H1 (cell line): Measurements from ENCODE around the gene PAX4. TPM values are rescaled to one million over a fixed set of nuclear protein-coding genes. Genes with fewer than 3 reads are reported as not detected.

Experiments
- CTCF ChIA-PET: fragments of 300-600 bp; sonication (Branson Sonifier 250); formaldehyde crosslinking; loops from one replicate; lab custom pipeline; 2021; ENCODE audit not compliant: partially characterized antibody; lab: Charles Lee
- POLR2A ChIA-PET: fragments of 300-600 bp; sonication (Branson Sonifier 250); formaldehyde crosslinking; loops from one replicate; lab custom pipeline; 2021; ENCODE audit warnings: inconsistent platforms; ENCODE audit not compliant: partially characterized antibody; lab: Charles Lee
- DNase-seq, 2 experiments: peaks; one replicate each; pipeline versions ENCODE4 v3.0.0 to v3.0.0-alpha.2; 2010 to 2022; ENCODE audit warnings: low spot score in 2 of 2, low read depth in 1 of 2, mixed read lengths in 1 of 2
- FAIRE-seq: peaks from 2 replicates; lab custom pipeline; 2011; peaks lifted over from hg19 to GRCh38; lab: Jason Lieb, UNC
- H2AFZ ChIP-seq: 2 replicates; pipeline ENCODE4 v1.8.1; 2012; ENCODE audit warnings: low read length, inconsistent platforms
- H2AK5ac ChIP-seq: 2 replicates; pipeline ENCODE4 v1.6.1; 2013; ENCODE audit warnings: low read depth, low read length
- H2BK120ac ChIP-seq: replicated peaks from 2 replicates; pipeline ENCODE3; 2013; ENCODE audit warnings: low read depth, low read length, inconsistent platforms
- H2BK12ac ChIP-seq: 2 replicates; pipeline ENCODE4 v1.6.1; 2013; ENCODE audit warnings: low read depth, low read length
- H2BK15ac ChIP-seq: 2 replicates; pipeline ENCODE4 v1.6.1; 2013; ENCODE audit warnings: low read length
- H2BK20ac ChIP-seq: 2 replicates; pipeline ENCODE4 v1.6.1; 2013; ENCODE audit warnings: low read length
- H2BK5ac ChIP-seq: 2 replicates; pipeline ENCODE4 v1.6.1; 2013; ENCODE audit warnings: low read depth, low read length
- H3K14ac ChIP-seq: 2 replicates; pipeline ENCODE4 v1.6.1; 2013; ENCODE audit warnings: inconsistent platforms; ENCODE audit not compliant: insufficient read length
- H3K18ac ChIP-seq: 2 replicates; pipeline ENCODE4 v1.6.1; 2013; ENCODE audit warnings: low read length; ENCODE audit errors: extremely low read depth
- H3K23ac ChIP-seq: 2 replicates; pipeline ENCODE4 v1.6.1; 2013; ENCODE audit warnings: inconsistent platforms; ENCODE audit not compliant: insufficient read length
- H3K23me2 ChIP-seq: 2 replicates; pipeline ENCODE4 v1.6.1; 2013; ENCODE audit warnings: low read depth, low read length
- H3K27ac ChIP-seq: 2 replicates; pipeline ENCODE4 v1.6.1; 2011; ENCODE audit warnings: low read depth, low read length, inconsistent platforms
- H3K27me3 ChIP-seq, 4 experiments: replicated peaks in 1 of 4; 1 replicate in 1 of 4; 2 replicates in 3 of 4; pipeline versions ENCODE4 v1.6.1 to v1.8.1; 2011 to 2013; ENCODE audit warnings: low read length in 3 of 4, mild to moderate bottlenecking in 3 of 4, inconsistent platforms in 2 of 4, mixed read lengths in 2 of 4, moderate library complexity in 1 of 4; ENCODE audit not compliant: control insufficient read depth in 3 of 4, insufficient read depth in 3 of 4; ENCODE audit errors: extremely low read depth in 1 of 4
- H3K36me3 ChIP-seq, 4 experiments: 2 replicates each; pipeline versions ENCODE4 v1.6.1 to v1.8.1; 2011 to 2013; ENCODE audit warnings: mild to moderate bottlenecking in 4 of 4, low read length in 3 of 4, moderate library complexity in 2 of 4, control low read depth in 1 of 4, inconsistent platforms in 1 of 4; ENCODE audit not compliant: insufficient read depth in 4 of 4, control insufficient read depth in 2 of 4
- H3K4ac ChIP-seq: replicated peaks from 2 replicates; pipeline ENCODE3; 2013; ENCODE audit warnings: low read length, low read depth, mixed read lengths, inconsistent platforms; ENCODE audit not compliant: insufficient read length
- H3K4me1 ChIP-seq, 4 experiments: replicated peaks in 1 of 4; 1 replicate in 1 of 4; 2 replicates in 3 of 4; pipeline versions ENCODE4 v1.6.1 to v1.8.1; 2011 to 2013; ENCODE audit warnings: low read length in 3 of 4, inconsistent platforms in 2 of 4, mixed read lengths in 1 of 4; ENCODE audit not compliant: insufficient read depth in 4 of 4, control insufficient read depth in 3 of 4
- H3K4me2 ChIP-seq, 2 experiments: 2 replicates each; pipeline versions ENCODE4 v1.6.1 to v1.8.1; 2011 to 2013; ENCODE audit warnings: low read depth in 2 of 2, low read length in 2 of 2, control low read depth in 1 of 2, inconsistent platforms in 1 of 2, mild to moderate bottlenecking in 1 of 2; ENCODE audit not compliant: insufficient read depth in 1 of 2
- H3K4me3 ChIP-seq, 4 experiments: fragments of 200-600, 300-600 bp in 1 of 4; sonication (generic), shearing (Covaris generic), sonication (Bioruptor Twin) in 1 of 4; 2 replicates each; pipeline versions ENCODE4 v1.5.1 to v1.8.1; 2011 to 2016; ENCODE audit warnings: low read length in 4 of 4, low read depth in 3 of 4, control low read depth in 2 of 4, inconsistent platforms in 2 of 4, mild to moderate bottlenecking in 2 of 4, mixed read lengths in 1 of 4, moderate library complexity in 1 of 4; ENCODE audit not compliant: insufficient read depth in 2 of 4; ENCODE audit errors: extremely low read depth in 1 of 4
- H3K56ac ChIP-seq: replicated peaks from 2 replicates; pipeline ENCODE3; 2013; ENCODE audit warnings: low read depth, mild to moderate bottlenecking, mixed read lengths, low read length, inconsistent platforms; ENCODE audit not compliant: insufficient read length
- H3K79me1 ChIP-seq: 2 replicates; pipeline ENCODE4 v1.6.1; 2013; ENCODE audit warnings: low read depth, low read length, control low read depth
- H3K79me2 ChIP-seq, 2 experiments: 2 replicates each; pipeline versions ENCODE4 v1.6.1 to v1.8.1; 2012 to 2013; ENCODE audit warnings: low read length in 2 of 2, mild to moderate bottlenecking in 2 of 2, inconsistent platforms in 1 of 2; ENCODE audit not compliant: insufficient read depth in 2 of 2, control insufficient read depth in 1 of 2
- H3K9ac ChIP-seq, 4 experiments: replicated peaks in 1 of 4; 1 replicate in 1 of 4; 2 replicates in 3 of 4; pipeline versions ENCODE4 v1.6.1 to v1.8.1; 2011 to 2013; ENCODE audit warnings: low read depth in 3 of 4, low read length in 3 of 4, control low read depth in 2 of 4, mild to moderate bottlenecking in 2 of 4, moderate library complexity in 2 of 4, inconsistent platforms in 1 of 4; ENCODE audit errors: extremely low read depth in 1 of 4
- H3K9me3 ChIP-seq, 2 experiments: 2 replicates each; pipeline versions ENCODE4 v1.6.1 to v1.8.1; 2012 to 2013; ENCODE audit warnings: mild to moderate bottlenecking in 2 of 2, moderate library complexity in 2 of 2, control low read depth in 1 of 2, inconsistent platforms in 1 of 2, low read depth in 1 of 2, low read length in 1 of 2, mixed read lengths in 1 of 2; ENCODE audit not compliant: insufficient read depth in 2 of 2
- H4K20me1 ChIP-seq, 2 experiments: replicated peaks in 1 of 2; 2 replicates each; pipeline versions ENCODE3 to v1.8.1; 2011 to 2013; ENCODE audit warnings: inconsistent platforms in 2 of 2, low read length in 2 of 2, mild to moderate bottlenecking in 1 of 2; ENCODE audit not compliant: insufficient read depth in 2 of 2, control insufficient read depth in 1 of 2
- H4K5ac ChIP-seq: 2 replicates; pipeline ENCODE4 v1.6.1; 2013; ENCODE audit warnings: low read length, low read depth, mixed read lengths, inconsistent platforms; ENCODE audit not compliant: insufficient read length
- H4K8ac ChIP-seq: 2 replicates; pipeline ENCODE4 v1.8.0; 2013; ENCODE audit warnings: mild to moderate bottlenecking, moderate library complexity, low read length, inconsistent platforms; ENCODE audit not compliant: insufficient read depth; ENCODE audit errors: extremely low read depth
- H4K91ac ChIP-seq: replicated peaks from 2 replicates; pipeline ENCODE3; 2013; ENCODE audit warnings: low read length, mixed read lengths, inconsistent platforms; ENCODE audit not compliant: insufficient read length
- CEBPB ChIP-seq: IDR thresholded peaks from 2 replicates; pipeline ENCODE4 v1.6.1; 2012; ENCODE audit warnings: low read depth, low read length
- CHD2 ChIP-seq: IDR thresholded peaks from 2 replicates; pipeline ENCODE4 v1.6.1; 2012; ENCODE audit warnings: low read length, improper control_type of control experiment
- CREB1 ChIP-seq: IDR thresholded peaks from 2 replicates; pipeline ENCODE4 v1.6.1; 2012; ENCODE audit warnings: inconsistent platforms
- EZH2 ChIP-seq: fragments of 200-600 bp; sonication (generic); IDR thresholded peaks from 2 replicates; pipeline ENCODE4 v1.7.1; 2012; ENCODE audit warnings: low read depth, mild to moderate bottlenecking, moderate library complexity, low read length, inconsistent platforms; ENCODE audit not compliant: severe bottlenecking
- HDAC2 ChIP-seq, 2 experiments: fragments of 300-600 bp in 1 of 2; sonication (generic) in 1 of 2; IDR thresholded peaks; 2 replicates each; pipeline ENCODE4 v1.6.1; 2011 to 2012; ENCODE audit warnings: low read depth in 2 of 2, low read length in 2 of 2, mild to moderate bottlenecking in 2 of 2, moderate library complexity in 2 of 2, borderline replicate concordance in 1 of 2, inconsistent platforms in 1 of 2
- HDAC6 ChIP-seq: IDR thresholded peaks from one replicate; pipeline ENCODE4 v1.7.1; 2012; ENCODE audit warnings: low read depth, mild to moderate bottlenecking, inconsistent platforms, low read length, moderate library complexity
- JUN ChIP-seq: IDR thresholded peaks from 2 replicates; pipeline ENCODE4 v1.6.1; 2011; ENCODE audit warnings: low read depth, mild to moderate bottlenecking, improper control_type of control experiment, low read length
- POLR2A ChIP-seq, 2 experiments: IDR thresholded peaks; 1 replicate in 1 of 2; 2 replicates in 1 of 2; pipeline ENCODE4 v1.6.1; 2011; ENCODE audit warnings: low read depth in 2 of 2, low read length in 2 of 2, mild to moderate bottlenecking in 2 of 2; ENCODE audit errors: control extremely low read depth in 1 of 2
- RFX5 ChIP-seq: IDR thresholded peaks from 2 replicates; pipeline ENCODE4 v1.6.1; 2011; ENCODE audit warnings: low read depth, low read length, improper control_type of control experiment, borderline replicate concordance
- YY1 ChIP-seq: IDR thresholded peaks from 2 replicates; pipeline ENCODE4 v1.6.1; 2011; ENCODE audit warnings: low read depth, mild to moderate bottlenecking, low read length
- WGBS, 2 experiments: shearing (Covaris generic) in 1 of 2; methylation state at CpG; one replicate each; pipeline versions ENCODE4 v1.1.6 to v1.1.7; 2013 to 2015; ENCODE audit warnings: low lambda C conversion rate in 2 of 2, mixed read lengths in 2 of 2, inconsistent platforms in 1 of 2, low coverage in 1 of 2, missing lambda C conversion rate in 1 of 2; ENCODE audit not compliant: insufficient replicate concordance in 2 of 2, insufficient coverage in 1 of 2, insufficient read length in 1 of 2; ENCODE audit errors: extremely low coverage in 1 of 2, missing lambda C conversion rate in 1 of 2; 5-methylcytosine and 5-hydroxymethylcytosine counted together
- polyA plus RNA-seq, 7 experiments: library from polyadenylated mRNA; depleted of rRNA in 3 of 7; stranded (reverse) in 5 of 7; unstranded in 2 of 7; fragments of >200 nt in 5 of 7; fragments of 200-250 nt in 2 of 7; gene quantifications; 1 replicate in 5 of 7; 2 replicates in 1 of 7; 4 replicates in 1 of 7; pipeline versions ENCODE4 v1.2.1 to v1.2.3, GENCODE V29; 2011 to 2013; ENCODE audit warnings: missing spikeins in 2 of 7, mixed read lengths in 2 of 7
- total RNA-seq: library from RNA; stranded (reverse); fragmentation: NEBNext Ultra II Directional; extraction: Animal tissue kit (Norgen Biotek cat#: 25700); gene quantifications from 2 replicates; pipeline ENCODE4 v1.2.1, GENCODE V29; 2021
- TF ChIP-seq, protein P1 (sequence below): IDR thresholded peaks from 2 replicates; pipeline ENCODE4 v1.6.1; 2011; ENCODE audit warnings: low read length, improper control_type of control experiment
- TF ChIP-seq, protein P2 (sequence below): IDR thresholded peaks from 2 replicates; pipeline ENCODE4 v1.6.1; 2012; ENCODE audit warnings: low read length, inconsistent platforms

Gene PAX4
- total and polyA plus RNA-seq, 2 of the 8 experiments (the other 6 are each of a cell fraction or from before 2014, with no cell fraction given): 0.20 TPM; not detected in 1

DNA sequence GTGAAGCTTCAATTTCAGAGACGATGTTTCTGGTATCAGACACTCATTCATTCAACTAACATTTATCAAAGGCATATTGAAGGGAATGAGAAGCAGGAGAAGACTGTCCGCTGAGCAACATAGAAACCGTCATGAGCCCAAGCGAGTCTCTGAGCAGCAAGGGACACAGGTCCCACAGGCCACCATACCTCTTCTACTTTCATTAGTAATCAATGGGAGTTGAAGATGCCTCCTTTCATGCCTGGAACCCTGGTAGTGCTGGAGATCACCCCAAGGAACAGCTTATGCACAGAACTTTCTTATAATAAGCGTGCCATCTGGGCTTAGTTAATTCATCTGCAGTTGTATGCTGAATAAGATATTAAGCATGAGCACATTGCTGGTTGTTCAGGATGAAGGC, 1.2 kb downstream of the PAX4 start:
- Histone ChIP-seq H2BK12ac (no peak overlapping the region), H3K23me2 (peaks cover 25% of the 10 kb centered on the region), H3K27me3 (peaks cover 9 to 36% (median 20%) of the 10 kb centered on the region in 4 experiments; a peak in 6 of 7 replicates), H3K4me1 (peaks cover 0 to 7% (median 3%) of the 10 kb centered on the region in 4 experiments; a peak in 3 of 7 replicates), H2AK5ac (no peak overlapping the region), H4K8ac (no peak overlapping the region), H3K14ac (no peak overlapping the region), H3K4me3 (no peak overlapping the region), H3K79me2 (no peaks in the 10 kb centered on the region), H3K9ac (no peak overlapping the region), H2BK15ac (no peak overlapping the region), H3K23ac (no peak overlapping the region), H3K18ac (no peak overlapping the region), H2AFZ (no peak overlapping the region), H3K79me1 (no peaks in the 10 kb centered on the region), H4K91ac (no peak overlapping the region), H2BK20ac (no peak overlapping the region), H3K27ac (no peak overlapping the region), H2BK5ac (no peak overlapping the region), H3K36me3 (no peaks in the 10 kb centered on the region), H3K9me3 (no peaks in the 10 kb centered on the region), H3K4ac (no peak overlapping the region), H3K56ac (no peak overlapping the region), H4K20me1 (no peaks in the 10 kb centered on the region), H2BK120ac (no peak overlapping the region), H3K4me2 (no peak overlapping the region), H4K5ac (no peak overlapping the region)
- ChIA-PET CTCF (interaction anchor here (1.0 to 9.2 kb wide), 4 partner anchors 11 to 67 kb away, joined by 3 to 115 read pairs (median 17); no protein-coding TSS in a partner anchor), POLR2A (interaction anchor here (3.1 kb wide), 1 partner anchor 12 kb away, joined by 11 read pairs; no protein-coding TSS in a partner anchor)
- 91% methylated on average over 5 of the region's 5 CpGs; no CpG with 5 or more reads in 1 of the 2 experiments for WGBS, 2 experiments
- FAIRE-seq (no peak), DNase-seq (no peak)
- no peak for TF ChIP-seq CREB1
- TF ChIP-seq CEBPB: no peak
- no peak for TF ChIP-seq RFX5
- TF ChIP-seq HDAC6: no peak
- no peak for TF ChIP-seq EZH2
- TF ChIP-seq YY1: no peak
- no peak for TF ChIP-seq HDAC2 (IDR thresholded peaks at IDR 0.05; ENCODE audit: borderline replicate concordance in 1 of 2, low read depth in 2 of 2, low read length in 2 of 2)
- TF ChIP-seq, protein P1, sequence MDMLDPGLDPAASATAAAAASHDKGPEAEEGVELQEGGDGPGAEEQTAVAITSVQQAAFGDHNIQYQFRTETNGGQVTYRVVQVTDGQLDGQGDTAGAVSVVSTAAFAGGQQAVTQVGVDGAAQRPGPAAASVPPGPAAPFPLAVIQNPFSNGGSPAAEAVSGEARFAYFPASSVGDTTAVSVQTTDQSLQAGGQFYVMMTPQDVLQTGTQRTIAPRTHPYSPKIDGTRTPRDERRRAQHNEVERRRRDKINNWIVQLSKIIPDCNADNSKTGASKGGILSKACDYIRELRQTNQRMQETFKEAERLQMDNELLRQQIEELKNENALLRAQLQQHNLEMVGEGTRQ: no peak
- no peak for TF ChIP-seq POLR2A (IDR thresholded peaks at IDR 0.05; ENCODE audit: control extremely low read depth in 1 of 2, low read depth in 2 of 2, low read length in 2 of 2)
- TF ChIP-seq JUN: no peak
- TF ChIP-seq, protein P2, sequence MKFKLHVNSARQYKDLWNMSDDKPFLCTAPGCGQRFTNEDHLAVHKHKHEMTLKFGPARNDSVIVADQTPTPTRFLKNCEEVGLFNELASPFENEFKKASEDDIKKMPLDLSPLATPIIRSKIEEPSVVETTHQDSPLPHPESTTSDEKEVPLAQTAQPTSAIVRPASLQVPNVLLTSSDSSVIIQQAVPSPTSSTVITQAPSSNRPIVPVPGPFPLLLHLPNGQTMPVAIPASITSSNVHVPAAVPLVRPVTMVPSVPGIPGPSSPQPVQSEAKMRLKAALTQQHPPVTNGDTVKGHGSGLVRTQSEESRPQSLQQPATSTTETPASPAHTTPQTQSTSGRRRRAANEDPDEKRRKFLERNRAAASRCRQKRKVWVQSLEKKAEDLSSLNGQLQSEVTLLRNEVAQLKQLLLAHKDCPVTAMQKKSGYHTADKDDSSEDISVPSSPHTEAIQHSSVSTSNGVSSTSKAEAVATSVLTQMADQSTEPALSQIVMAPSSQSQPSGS: no peak
- no peak for TF ChIP-seq CHD2
